22Rv1 (cell line): ENCODE measurements around the gene CHMP2A.

Source experiments
- CTCF ChIP-seq: fragments of 450-650 bp; IDR thresholded peaks from 2 replicates; pipeline ENCODE4 v1.5.1; 2017; ENCODE audit warnings: mild to moderate bottlenecking
- ZFX ChIP-seq: fragments of 450-650 bp; IDR thresholded peaks from 2 replicates; pipeline ENCODE4 v1.6.1; 2017; ENCODE audit warnings: antibody characterized with exemption, borderline replicate concordance

GRCh38 chr19:58513213-58513693 is 41.7 kb downstream of the CHMP2A start:
- no peak for TF ChIP-seq CTCF
- TF ChIP-seq ZFX: no peak
